GM12878 (cell line): ENCODE data around the gene RNLS. TPM values are rescaled to one million over a fixed set of nuclear protein-coding genes. Genes with fewer than 3 reads are reported as not detected.

Experiments used
- ATF2 ChIP-seq: IDR thresholded peaks from 2 replicates; pipeline ENCODE4 v1.6.1; 2012; ENCODE audit warnings: low read length, inconsistent platforms
- BCL11A ChIP-seq: IDR thresholded peaks from 2 replicates; pipeline ENCODE4 v1.6.1; 2011; ENCODE audit warnings: low read depth, low read length
- BRCA1 ChIP-seq: IDR thresholded peaks from 2 replicates; pipeline ENCODE4 v1.6.1; 2011; ENCODE audit warnings: low read depth, low read length, improper control_type of control experiment
- CBFB ChIP-seq: IDR thresholded peaks from 2 replicates; pipeline ENCODE4 v1.6.1; 2016; ENCODE audit warnings: antibody characterized with exemption, low read depth
- CBX5 ChIP-seq: sonication (generic); IDR thresholded peaks from 2 replicates; pipeline ENCODE4 v1.6.1; 2016; ENCODE audit warnings: low read depth, moderate library complexity, mild to moderate bottlenecking, inconsistent platforms
- FOXM1 ChIP-seq: IDR thresholded peaks from 2 replicates; pipeline ENCODE4 v1.6.1; 2012; ENCODE audit warnings: low read depth, mild to moderate bottlenecking, inconsistent platforms, low read length, moderate library complexity
- HSF1 ChIP-seq: fragments of 150-350 bp; IDR thresholded peaks from 2 replicates; pipeline ENCODE4 v1.6.1; 2014; ENCODE audit warnings: mild to moderate bottlenecking, low read depth, low read length
- IKZF2 ChIP-seq, 2 experiments: fragments of 450-650 bp; IDR thresholded peaks; 2 replicates each; pipeline ENCODE4 v1.6.1; 2017; ENCODE audit warnings: mild to moderate bottlenecking in 2 of 2, moderate library complexity in 2 of 2
- IRF4 ChIP-seq: IDR thresholded peaks from 2 replicates; pipeline ENCODE4 v1.6.1; 2011; ENCODE audit warnings: low read depth, low read length
- MEF2B ChIP-seq: fragments of 450-650 bp; IDR thresholded peaks from 2 replicates; pipeline ENCODE4 v1.6.1; 2018; ENCODE audit warnings: mild to moderate bottlenecking, moderate library complexity; ENCODE audit not compliant: partially characterized antibody, poor library complexity, severe bottlenecking
- MLLT1 ChIP-seq: fragments of 450-650 bp; IDR thresholded peaks from 2 replicates; pipeline ENCODE4 v1.6.1; 2016; ENCODE audit warnings: mild to moderate bottlenecking
- NFIC ChIP-seq: IDR thresholded peaks from 2 replicates; pipeline ENCODE4 v1.6.1; 2012; ENCODE audit warnings: low read depth, mild to moderate bottlenecking, inconsistent platforms, low read length, moderate library complexity
- NFYA ChIP-seq: IDR thresholded peaks from 2 replicates; pipeline ENCODE4 v1.6.1; 2011; ENCODE audit warnings: low read depth, mild to moderate bottlenecking, low read length, improper control_type of control experiment, borderline replicate concordance
- NR2F1 ChIP-seq: fragments of 450-650 bp; conservative IDR thresholded peaks from 2 replicates; pipeline ENCODE4 v1.6.1; 2017; ENCODE audit warnings: mild to moderate bottlenecking
- PAX5 ChIP-seq: IDR thresholded peaks from 2 replicates; pipeline ENCODE4 v1.6.1; 2011; ENCODE audit warnings: low read depth, low read length, borderline replicate concordance
- POLR2AphosphoS5 ChIP-seq: IDR thresholded peaks from 2 replicates; pipeline ENCODE4 v1.6.1; 2011; ENCODE audit warnings: mild to moderate bottlenecking, low read length, inconsistent platforms
- POU2F2 ChIP-seq: IDR thresholded peaks from 3 replicates; pipeline ENCODE4 v1.6.1; 2011; ENCODE audit warnings: low read depth, mild to moderate bottlenecking, low read length, borderline replicate concordance
- RFX5 ChIP-seq: IDR thresholded peaks from 2 replicates; pipeline ENCODE4 v1.6.1; 2011; ENCODE audit warnings: low read depth, low read length, improper control_type of control experiment
- TAF1 ChIP-seq: IDR thresholded peaks from 2 replicates; pipeline ENCODE4 v1.6.1; 2011; ENCODE audit warnings: mild to moderate bottlenecking, low read depth, low read length, borderline replicate concordance
- ZBED1 ChIP-seq: IDR thresholded peaks from 2 replicates; pipeline ENCODE4 v1.6.1; 2016; ENCODE audit warnings: borderline replicate concordance
- ZNF384 ChIP-seq: IDR thresholded peaks from 2 replicates; pipeline ENCODE4 v1.6.1; 2012; ENCODE audit warnings: low read depth, mild to moderate bottlenecking, low read length, improper control_type of control experiment, borderline replicate concordance
- ZSCAN29 ChIP-seq: fragments of 450-650 bp; IDR thresholded peaks from 2 replicates; pipeline ENCODE4 v1.6.1; 2017; ENCODE audit warnings: mild to moderate bottlenecking, moderate library complexity
- polyA plus RNA-seq, 11 experiments: library from polyadenylated mRNA; depleted of rRNA in 4 of 11; unstranded in 6 of 11; stranded (reverse) in 5 of 11; fragments of >200 nt; fragmentation: Nextera tagmentation in 4 of 11; fragmentation: Illumina TruSeq in 1 of 11; extraction: Ambion mirVana in 4 of 11; extraction: Trizol in 1 of 11; gene quantifications; 1 replicate in 1 of 11; 2 replicates in 10 of 11; pipeline versions ENCODE4 v1.2.1 to v1.2.3, GENCODE V29; 2011 to 2016; ENCODE audit warnings: inconsistent platforms in 2 of 11, missing spikeins in 2 of 11, low read depth in 1 of 11
- total RNA-seq, 4 experiments: library from RNA; depleted of rRNA in 3 of 4; stranded (reverse); fragments of >200 nt in 3 of 4; fragmentation: Illumina TruSeq in 1 of 4; extraction: Trizol in 1 of 4; gene quantifications; 2 replicates each; pipeline versions ENCODE4 v1.2.1 to v1.2.3, GENCODE V29; 2013 to 2021
- TF ChIP-seq, protein P1 (sequence below): IDR thresholded peaks from 2 replicates; pipeline ENCODE4 v1.6.1; 2011; ENCODE audit warnings: borderline replicate concordance, low read depth, mild to moderate bottlenecking, moderate library complexity, low read length; ENCODE audit not compliant: insufficient read depth, poor library complexity, severe bottlenecking
- TF ChIP-seq, protein P2 (sequence below): fragments of 450-650 bp; conservative IDR thresholded peaks from 2 replicates; pipeline ENCODE4 v1.6.1; 2017; ENCODE audit warnings: mild to moderate bottlenecking, moderate library complexity

Gene RNLS
- total and polyA plus RNA-seq, 10 of the 15 experiments (the other 5 are each of a cell fraction or from before 2014, with no cell fraction given), result 3.4 to 6.7 (median 4.6) TPM

- TF ChIP-seq HSF1 (no peak), NFYA (no peak), TAF1 (0 out of 2 replicates have a peak, but pooled peaks have one; percentile 39), ZNF384 (no peak), FOXM1 (peak; percentile 42; the same call in 1 of the 2 replicates), BRCA1 (no peak), POU2F2 (peak; percentile 46; the same call in 1 of the 3 replicates), ATF2 (peak; percentile 86), PAX5 (peak; percentile 42; the same call in 1 of the 2 replicates), NFIC (peak; percentile 69; the same call in 1 of the 2 replicates), POLR2AphosphoS5 (no peak), ZBED1 (peak; percentile 64; the same call in 1 of the 2 replicates), RFX5 (no peak), NR2F1 (no peak), BCL11A (peak; percentile 50; the same call in 1 of the 2 replicates), IRF4 (peak; percentile 90), CBFB (no peak), IKZF2 (IDR thresholded peaks at IDR 0.05) (peak; percentile 70 to 71; a peak in 3 of 4 replicates), MLLT1 (peak; percentile 53), CBX5 (peak; percentile 91), ZSCAN29 (no peak), MEF2B (peak; percentile 26)
- TF ChIP-seq, protein P1, sequence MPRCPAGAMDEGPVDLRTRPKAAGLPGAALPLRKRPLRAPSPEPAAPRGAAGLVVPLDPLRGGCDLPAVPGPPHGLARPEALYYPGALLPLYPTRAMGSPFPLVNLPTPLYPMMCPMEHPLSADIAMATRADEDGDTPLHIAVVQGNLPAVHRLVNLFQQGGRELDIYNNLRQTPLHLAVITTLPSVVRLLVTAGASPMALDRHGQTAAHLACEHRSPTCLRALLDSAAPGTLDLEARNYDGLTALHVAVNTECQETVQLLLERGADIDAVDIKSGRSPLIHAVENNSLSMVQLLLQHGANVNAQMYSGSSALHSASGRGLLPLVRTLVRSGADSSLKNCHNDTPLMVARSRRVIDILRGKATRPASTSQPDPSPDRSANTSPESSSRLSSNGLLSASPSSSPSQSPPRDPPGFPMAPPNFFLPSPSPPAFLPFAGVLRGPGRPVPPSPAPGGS, result peak; percentile 83
- TF ChIP-seq, protein P2, sequence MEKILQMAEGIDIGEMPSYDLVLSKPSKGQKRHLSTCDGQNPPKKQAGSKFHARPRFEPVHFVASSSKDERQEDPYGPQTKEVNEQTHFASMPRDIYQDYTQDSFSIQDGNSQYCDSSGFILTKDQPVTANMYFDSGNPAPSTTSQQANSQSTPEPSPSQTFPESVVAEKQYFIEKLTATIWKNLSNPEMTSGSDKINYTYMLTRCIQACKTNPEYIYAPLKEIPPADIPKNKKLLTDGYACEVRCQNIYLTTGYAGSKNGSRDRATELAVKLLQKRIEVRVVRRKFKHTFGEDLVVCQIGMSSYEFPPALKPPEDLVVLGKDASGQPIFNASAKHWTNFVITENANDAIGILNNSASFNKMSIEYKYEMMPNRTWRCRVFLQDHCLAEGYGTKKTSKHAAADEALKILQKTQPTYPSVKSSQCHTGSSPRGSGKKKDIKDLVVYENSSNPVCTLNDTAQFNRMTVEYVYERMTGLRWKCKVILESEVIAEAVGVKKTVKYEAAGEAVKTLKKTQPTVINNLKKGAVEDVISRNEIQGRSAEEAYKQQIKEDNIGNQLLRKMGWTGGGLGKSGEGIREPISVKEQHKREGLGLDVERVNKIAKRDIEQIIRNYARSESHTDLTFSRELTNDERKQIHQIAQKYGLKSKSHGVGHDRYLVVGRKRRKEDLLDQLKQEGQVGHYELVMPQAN, result no peak
These were observed 190.9 kb downstream of the RNLS start (continued) for GRCh38 chr10:88392222-88392621.
